Mammary epithelial cell (primary cell): ENCODE data around the gene PGK1.

Source experiments
- CTCF ChIP-seq, 2 donors: IDR thresholded peaks in 1 of 2; conservative IDR thresholded peaks in 1 of 2; 2 replicates each; pipeline ENCODE4 v1.5.1; 2011 to 2012; ENCODE audit warnings: inconsistent platforms in 2 of 2, low read length in 2 of 2, mild to moderate bottlenecking in 2 of 2, control low read depth in 1 of 2, low read depth in 1 of 2; ENCODE audit not compliant: insufficient read depth in 1 of 2; ENCODE audit errors: extremely low read depth in 1 of 2
- EZH2 ChIP-seq: IDR thresholded peaks from 2 replicates; pipeline ENCODE4 v1.6.1; 2012; ENCODE audit warnings: low read length, inconsistent platforms, borderline replicate concordance

- TF ChIP-seq CTCF (conservative IDR thresholded peaks at IDR 0.05 in 1 of 2, IDR thresholded peaks at IDR 0.05 in 1 of 2; ENCODE audit: extremely low read depth in 1 of 2, insufficient read depth in 1 of 2, low read depth in 1 of 2, low read length in 2 of 2): no peak
- no peak for TF ChIP-seq EZH2
Measured at GRCh38 chrX:78129714-78130113, 25.7 kb downstream of the PGK1 start.
